Astrocyte of the hippocampus (primary cell): ENCODE results near the gene PER2.
A peak's percentile ranks its signal among the peaks of the same experiment; 100 is the strongest.

Experiments used
- DNase-seq: peaks from one replicate; pipeline ENCODE4 v3.0.0; 2011; ENCODE audit warnings: low read depth, low spot score

The PER2 gene

GRCh38 chr2:238247841-238248453 lies 40.5 kb downstream of the PER2 start:
- no peak for DNase-seq

GRCh38 chr2:238247002-238247822 lies 41.2 kb downstream of the PER2 start:
- DNase-seq: no peak

GRCh38 chr2:238244151-238244550 lies 44.3 kb downstream of the PER2 start:
- DNase-seq: no peak

GRCh38 chr2:238243496-238244076 lies 44.8 kb downstream of the PER2 start:
- no peak for DNase-seq

GRCh38 chr2:238242731-238243495 lies 45.5 kb downstream of the PER2 start:
- no peak for DNase-seq

- no peak for DNase-seq
Measured at GRCh38 chr2:238241970-238242369, 46.4 kb downstream of the PER2 start.

- DNase-seq: peak; percentile 66
Measured at GRCh38 chr2:238240757-238241711, 47.4 kb downstream of the PER2 start.

- DNase-seq: peak; percentile 97
Measured at GRCh38 chr2:238239863-238240756, 48.3 kb downstream of the PER2 start, which contains the start of gene HES6. TSS of gene HES6 (minus strand) at chr2:238240038. CDS start at chr2:238239905, 133 bp downstream.

GRCh38 chr2:238239543-238239862 lies 48.9 kb downstream of the PER2 start:
- DNase-seq: no peak

GRCh38 chr2:238238766-238239542 lies 49.5 kb downstream of the PER2 start:
- no peak for DNase-seq

GRCh38 chr2:238238311-238238765 lies 50.1 kb downstream of the PER2 start:
- DNase-seq: no peak

GRCh38 chr2:238237431-238238135 lies 50.8 kb downstream of the PER2 start:
- DNase-seq: no peak

GRCh38 chr2:238236571-238236970 lies 51.8 kb downstream of the PER2 start:
- no peak for DNase-seq

GRCh38 chr2:238235856-238236255 lies 52.6 kb downstream of the PER2 start:
- DNase-seq: no peak

GRCh38 chr2:238235331-238235732 lies 53.1 kb downstream of the PER2 start:
- DNase-seq: peak; percentile 36

GRCh38 chr2:238233625-238234024 lies 54.8 kb downstream of the PER2 start:
- DNase-seq: no peak

GRCh38 chr2:238231809-238232208 lies 56.6 kb downstream of the PER2 start:
- no peak for DNase-seq

- peak; percentile 78 for DNase-seq
Measured at GRCh38 chr2:238231251-238231793, 57.1 kb downstream of the PER2 start.
